ENCODE measurements around the gene OR51I1.

Gene OR51I1

GRCh38 chr11:5394091-5394490 is 47.2 kb downstream of the OR51I1 start:
- no peak for DNase-seq (ENCODE audit: low spot score)
- TF ChIP-seq, protein P1, sequence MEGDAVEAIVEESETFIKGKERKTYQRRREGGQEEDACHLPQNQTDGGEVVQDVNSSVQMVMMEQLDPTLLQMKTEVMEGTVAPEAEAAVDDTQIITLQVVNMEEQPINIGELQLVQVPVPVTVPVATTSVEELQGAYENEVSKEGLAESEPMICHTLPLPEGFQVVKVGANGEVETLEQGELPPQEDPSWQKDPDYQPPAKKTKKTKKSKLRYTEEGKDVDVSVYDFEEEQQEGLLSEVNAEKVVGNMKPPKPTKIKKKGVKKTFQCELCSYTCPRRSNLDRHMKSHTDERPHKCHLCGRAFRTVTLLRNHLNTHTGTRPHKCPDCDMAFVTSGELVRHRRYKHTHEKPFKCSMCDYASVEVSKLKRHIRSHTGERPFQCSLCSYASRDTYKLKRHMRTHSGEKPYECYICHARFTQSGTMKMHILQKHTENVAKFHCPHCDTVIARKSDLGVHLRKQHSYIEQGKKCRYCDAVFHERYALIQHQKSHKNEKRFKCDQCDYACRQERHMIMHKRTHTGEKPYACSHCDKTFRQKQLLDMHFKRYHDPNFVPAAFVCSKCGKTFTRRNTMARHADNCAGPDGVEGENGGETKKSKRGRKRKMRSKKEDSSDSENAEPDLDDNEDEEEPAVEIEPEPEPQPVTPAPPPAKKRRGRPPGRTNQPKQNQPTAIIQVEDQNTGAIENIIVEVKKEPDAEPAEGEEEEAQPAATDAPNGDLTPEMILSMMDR (IDR thresholded peaks at IDR 0.05; ENCODE audit: extremely low read depth, insufficient read depth, missing control alignments) = no peak
- in situ Hi-C loops (cut with MboI; ENCODE audit: low pct_unique_long_range_greater_than_20kb, low sequenced_read_pairs, unreplicated experiment) = loop anchor here (25.0 kb wide), 1 partner anchor 282 kb away; no protein-coding TSS in a partner anchor

All from GM13977 (cell line).